ENCODE results near the gene MIA2. TPM values are rescaled to one million over a fixed set of nuclear protein-coding genes. Genes with fewer than 3 reads are reported as not detected.

The MIA2 gene
- total and polyA plus RNA-seq, 3 donors from 2014 or later: 25.2 to 40.8 (median 32.3) TPM

GRCh38 chr14:39364509-39364908 lies 130.8 kb downstream of the MIA2 start:
- H3K9me3 ChIP-seq: no peaks in the 10 kb centered on the region
- H3K4me1 ChIP-seq: no peaks in the 10 kb centered on the region
- DNase-seq: no peak
- intact Hi-C loops (cut with DNase I; ENCODE audit: low total_unique reads): no loop called here
- H3K27ac ChIP-seq: no peak overlapping the region
- H3K4me3 ChIP-seq: no peak overlapping the region
- H3K36me3 ChIP-seq (ENCODE audit: low read depth, missing control alignments): no peaks in the 10 kb centered on the region
- WGBS, 2 donors: 88 to 91% methylated on average over 1 of the region's 1 CpG
- no peaks in the 10 kb centered on the region for H3K27me3 ChIP-seq
- no peak for TF ChIP-seq CTCF (IDR thresholded peaks at IDR 0.05)
- TF ChIP-seq POLR2A (IDR thresholded peaks at IDR 0.05): no peak

- TF ChIP-seq POLR2A (IDR thresholded peaks at IDR 0.05) (no peak), CTCF (IDR thresholded peaks at IDR 0.05) (no peak)
- Histone ChIP-seq H3K36me3 (ENCODE audit: low read depth, missing control alignments) (no peaks in the 10 kb centered on the region), H3K9me3 (no peaks in the 10 kb centered on the region), H3K4me1 (no peaks in the 10 kb centered on the region), H3K27ac (no peak overlapping the region), H3K4me3 (no peak overlapping the region), H3K27me3 (no peaks in the 10 kb centered on the region)
- intact Hi-C loops (cut with DNase I; ENCODE audit: low total_unique reads): no loop called here
- WGBS, 2 donors: 100% methylated on average over 1 of the region's 1 CpG
- no peak for DNase-seq
Observed at GRCh38 chr14:39365354-39365753, 131.6 kb downstream of the MIA2 start.

GRCh38 chr14:39366460-39367386 lies 133.0 kb downstream of the MIA2 start:
- intact Hi-C loops (cut with DNase I; ENCODE audit: low total_unique reads): no loop called here
- no peak for DNase-seq
- Histone ChIP-seq H3K9me3 (no peaks in the 10 kb centered on the region), H3K27ac (no peak overlapping the region), H3K36me3 (ENCODE audit: low read depth, missing control alignments) (no peaks in the 10 kb centered on the region), H3K4me3 (no peak overlapping the region), H3K4me1 (no peaks in the 10 kb centered on the region), H3K27me3 (no peaks in the 10 kb centered on the region)
- WGBS, 2 donors: 94 to 95% methylated on average over 7 to 10 of the region's 10 CpGs
- no peak for TF ChIP-seq POLR2A (IDR thresholded peaks at IDR 0.05)
- no peak for TF ChIP-seq CTCF (IDR thresholded peaks at IDR 0.05)

GRCh38 chr14:39367387-39367751 lies 133.7 kb downstream of the MIA2 start:
- DNase-seq: no peak
- intact Hi-C loops (cut with DNase I; ENCODE audit: low total_unique reads): no loop called here
- 76% methylated on average over 2 of the region's 2 CpGs; no CpG with 5 or more reads in 1 of the 2 donors for WGBS, 2 donors
- no peaks in the 10 kb centered on the region for H3K9me3 ChIP-seq
- no peak overlapping the region for H3K4me3 ChIP-seq
- H3K4me1 ChIP-seq: no peaks in the 10 kb centered on the region
- no peaks in the 10 kb centered on the region for H3K27me3 ChIP-seq
- no peak overlapping the region for H3K27ac ChIP-seq
- TF ChIP-seq POLR2A (IDR thresholded peaks at IDR 0.05) (no peak), CTCF (IDR thresholded peaks at IDR 0.05) (no peak)
- no peaks in the 10 kb centered on the region for H3K36me3 ChIP-seq (ENCODE audit: low read depth, missing control alignments)
